HG03039 (cell line): ENCODE data around the gene ZBED1.
"Not testable (repeated sequence)": the region's sequence is repeated elsewhere in the genome, so short reads cannot be mapped to it uniquely, and the experiment has no call there.

Experiments used
- ATAC-seq: cut with Tn5 transposase; IDR thresholded peaks from one replicate; pipeline ENCODE4 v1.9.1; 2021; ENCODE audit warnings: mild to moderate bottlenecking, moderate library complexity; ENCODE audit not compliant: unreplicated experiment

The ZBED1 gene

DNA sequence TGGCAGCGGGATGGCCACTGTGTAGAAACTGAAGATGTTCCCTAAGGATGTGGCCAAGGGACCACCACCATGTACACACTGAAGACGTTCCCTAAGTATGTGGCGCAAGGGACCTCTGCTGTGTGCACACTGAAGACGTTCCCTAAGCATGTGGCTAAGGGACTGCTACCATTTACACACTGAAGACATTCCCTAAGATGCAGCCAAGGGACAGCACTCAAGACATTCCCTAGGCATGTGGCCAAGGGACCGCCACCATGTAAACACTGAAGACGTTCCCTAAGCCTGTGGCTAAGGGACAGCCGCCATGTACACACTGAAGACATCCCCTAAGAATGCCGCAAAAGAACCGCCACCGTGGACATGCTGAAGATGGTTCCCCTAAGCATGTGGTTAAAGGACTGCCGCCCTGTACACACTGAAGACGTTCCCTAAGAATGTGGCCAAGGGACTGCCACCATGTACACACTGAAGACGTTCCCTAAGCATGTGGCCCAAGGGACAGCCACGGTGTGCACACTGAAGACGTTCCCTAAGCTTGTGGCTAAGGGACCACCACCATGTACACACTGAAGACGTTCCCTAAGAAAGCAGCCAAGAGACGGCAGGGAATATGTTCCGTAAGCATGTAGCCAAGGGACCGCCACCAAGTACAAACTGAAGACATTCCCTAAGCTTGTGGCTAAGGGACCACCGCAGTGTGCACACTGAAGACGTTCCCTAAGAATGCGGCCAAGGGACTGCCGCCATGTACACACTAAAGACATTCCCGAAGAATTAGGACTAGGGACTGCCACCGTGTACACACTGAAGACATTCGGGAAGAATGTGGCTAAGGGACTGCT lies 43.3 kb downstream of the ZBED1 start:
- no peak for ATAC-seq

DNA sequence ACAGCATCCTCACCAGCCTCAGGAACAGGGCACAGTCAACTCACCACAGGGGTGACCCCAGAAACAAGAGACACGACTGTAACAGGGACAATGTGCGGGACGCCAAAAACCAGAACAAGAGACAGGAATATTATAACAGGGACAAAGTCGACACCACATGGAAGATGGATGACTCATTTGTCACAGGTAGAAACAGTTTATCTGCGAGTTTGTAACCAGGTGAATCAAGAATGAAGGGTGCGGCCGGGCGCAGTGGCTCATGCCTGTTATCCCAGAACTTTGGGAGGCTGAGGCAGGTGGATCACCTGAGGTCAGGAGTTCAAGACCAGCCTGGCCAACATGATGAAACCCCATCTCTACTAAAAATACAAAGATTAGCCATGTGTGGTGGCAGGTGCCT lies 44.7 kb downstream of the ZBED1 start:
- not testable (repeated sequence) for ATAC-seq

DNA sequence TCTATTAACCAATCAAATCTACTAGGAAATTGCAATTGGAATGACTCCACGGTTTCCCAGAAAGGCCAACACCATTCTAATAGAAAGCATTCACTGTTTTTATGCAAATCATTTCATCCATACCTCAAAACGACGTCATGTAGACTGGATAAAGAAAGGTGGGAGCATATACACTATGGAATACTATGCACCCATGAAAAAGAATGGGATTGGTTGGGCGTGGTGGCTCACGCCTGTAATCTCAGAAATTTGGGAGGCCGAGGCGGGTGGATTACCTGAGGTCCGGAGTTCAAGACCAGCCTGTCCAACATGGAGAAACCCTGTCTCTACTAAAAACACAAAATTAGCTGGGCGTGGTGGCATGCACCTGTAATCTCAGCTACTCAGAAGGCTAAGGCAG lies 46.2 kb downstream of the ZBED1 start:
- not testable (repeated sequence) for ATAC-seq

DNA sequence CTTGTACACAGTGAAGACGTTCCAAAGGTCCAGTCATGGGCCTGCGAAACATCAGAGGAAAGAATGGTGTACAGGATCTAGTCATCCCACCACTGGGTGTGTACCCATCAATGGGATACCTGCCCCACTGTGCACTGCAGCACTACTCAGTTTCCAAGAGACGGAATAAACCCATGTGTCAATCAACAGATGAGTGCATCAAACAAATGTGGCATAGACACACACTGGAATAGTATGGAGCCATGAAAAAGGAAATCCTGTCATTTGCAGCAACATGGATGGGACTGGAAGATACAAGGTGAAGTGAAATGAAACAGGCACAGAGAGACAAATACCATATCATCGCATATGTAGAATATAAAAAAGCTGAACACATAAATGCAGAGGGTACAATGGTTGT lies 48.0 kb downstream of the ZBED1 start:
- ATAC-seq, result no peak

DNA sequence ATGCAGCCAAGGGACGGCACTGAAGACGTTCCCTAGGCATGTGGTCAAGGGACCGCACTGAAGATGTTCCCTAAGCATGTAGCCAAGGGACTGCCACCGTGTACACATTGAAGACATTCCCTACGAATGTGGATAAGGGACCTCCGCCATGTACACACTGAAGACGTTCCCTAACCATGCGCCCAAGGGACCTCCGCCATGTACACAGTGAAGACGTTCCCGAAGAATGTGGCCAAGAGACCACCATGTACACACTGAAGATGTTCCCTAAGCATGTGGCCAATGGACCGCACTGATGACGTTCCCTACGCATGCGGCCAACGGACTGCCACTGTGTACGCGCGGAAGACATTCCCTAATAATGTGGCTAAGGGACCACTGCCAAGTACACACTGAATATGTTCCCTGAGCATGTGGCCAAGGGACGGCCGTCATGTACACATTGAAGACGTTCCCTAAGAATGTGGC lies 48.4 kb downstream of the ZBED1 start:
- ATAC-seq, result no peak

DNA sequence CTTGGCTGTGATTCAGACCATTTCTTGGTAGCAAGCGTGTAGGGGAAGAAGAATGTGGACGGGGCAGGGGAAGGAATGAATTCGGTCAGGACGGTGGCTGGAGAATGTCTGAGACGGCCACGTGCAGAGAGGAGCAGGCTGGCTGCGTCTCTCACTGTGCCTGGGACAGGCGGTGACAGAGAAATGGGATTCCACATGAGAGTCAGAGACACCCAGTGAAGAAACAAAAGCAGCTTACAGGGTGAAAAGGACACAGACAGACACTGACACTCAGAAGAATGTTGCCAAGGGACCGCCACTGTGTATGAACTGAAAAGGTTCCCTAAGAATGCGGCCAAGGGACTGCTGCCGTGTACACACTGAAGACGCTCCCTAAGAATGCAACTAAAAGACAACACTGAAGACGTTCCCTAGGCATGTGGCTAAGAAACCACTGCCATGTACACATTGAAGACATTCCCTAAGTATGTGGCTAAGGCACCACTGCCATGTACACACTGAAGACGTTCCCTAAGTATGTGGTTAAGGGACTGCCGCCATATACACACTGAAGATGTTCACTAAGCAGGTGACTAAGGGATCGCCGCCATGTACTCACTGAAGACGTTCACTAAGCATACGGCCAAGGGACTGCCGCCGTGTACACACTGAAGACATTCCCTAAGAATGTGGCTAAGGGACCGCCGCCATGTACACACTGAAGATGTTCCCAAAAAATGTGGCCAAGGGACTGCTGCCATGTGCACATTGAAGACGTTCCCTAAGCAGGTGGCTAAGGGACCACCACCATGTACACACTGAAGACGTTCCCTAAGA lies 49.1 kb downstream of the ZBED1 start:
- ATAC-seq, result no peak

DNA sequence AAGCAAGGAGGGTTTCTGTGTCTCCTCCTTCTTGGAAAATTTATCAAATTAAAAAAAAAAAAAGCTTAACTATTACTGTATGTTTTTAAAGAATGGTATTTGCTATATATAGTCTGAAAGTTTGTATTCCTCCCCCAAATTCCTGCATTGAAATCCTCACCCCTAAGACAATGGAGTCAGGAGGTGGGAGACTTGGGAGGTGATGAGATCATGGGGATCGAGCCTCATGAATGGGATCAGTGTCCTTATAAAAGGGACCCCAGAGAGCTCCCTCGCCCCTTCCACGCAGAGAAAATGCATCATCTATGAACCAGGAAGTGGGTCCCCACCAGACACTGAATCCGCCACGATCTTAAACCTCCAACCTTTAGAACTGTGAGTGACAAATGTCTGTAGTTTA lies 50.1 kb downstream of the ZBED1 start:
- ATAC-seq, result no peak

DNA sequence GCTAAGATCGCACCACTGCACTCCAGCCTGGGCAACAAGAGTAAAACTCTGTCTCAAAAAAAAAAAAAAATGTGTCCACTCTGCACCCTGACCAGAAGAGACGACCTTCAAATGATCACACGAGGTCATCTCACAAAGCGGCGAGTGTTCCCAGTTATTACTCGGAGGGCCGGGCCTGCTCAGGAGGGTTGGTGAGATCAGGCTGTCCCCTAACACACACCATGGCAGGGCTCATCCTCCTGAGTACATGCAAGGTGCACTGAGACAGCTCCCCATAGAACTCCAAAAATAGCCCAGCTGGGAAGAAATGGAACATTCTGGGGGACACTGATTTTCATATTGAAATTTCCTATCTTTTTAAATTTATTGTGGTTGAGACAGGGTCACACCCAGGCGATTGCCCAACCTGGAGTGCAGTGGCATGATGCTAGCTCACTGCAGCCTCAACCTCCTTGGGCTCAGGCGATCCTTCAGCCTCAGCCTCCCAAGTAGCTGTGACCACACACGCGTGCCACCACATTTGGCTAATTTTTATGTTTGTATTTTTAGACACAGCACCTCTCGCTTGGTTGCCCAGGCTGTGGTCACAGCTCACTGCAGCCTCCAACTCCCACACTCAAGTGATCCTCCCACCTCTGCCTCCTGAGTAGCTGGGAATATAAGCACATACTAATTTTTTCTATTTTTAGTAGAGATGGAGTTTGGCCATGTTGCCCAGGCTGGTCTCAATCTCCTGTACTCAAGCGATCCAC lies 51.5 kb downstream of the ZBED1 start:
- ATAC-seq, result no peak

DNA sequence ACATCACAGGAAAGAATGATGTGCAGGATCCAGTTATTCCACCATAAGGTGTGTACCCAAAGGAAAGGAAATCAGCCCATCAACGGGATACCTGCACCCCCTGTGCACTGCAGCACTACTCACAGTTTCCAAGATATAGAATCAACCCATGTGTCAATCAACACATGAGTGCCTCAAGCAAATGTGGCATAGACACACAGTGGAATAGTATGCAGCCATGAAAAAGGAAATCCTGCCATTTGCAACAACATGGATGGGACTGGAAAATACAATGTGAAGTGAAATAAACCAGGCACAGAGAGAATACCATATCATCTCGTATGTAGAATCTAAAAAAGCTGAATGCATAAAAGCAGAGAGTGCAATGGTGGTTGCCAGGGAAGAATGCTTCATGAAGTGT lies 53.3 kb downstream of the ZBED1 start:
- ATAC-seq, result no peak

DNA sequence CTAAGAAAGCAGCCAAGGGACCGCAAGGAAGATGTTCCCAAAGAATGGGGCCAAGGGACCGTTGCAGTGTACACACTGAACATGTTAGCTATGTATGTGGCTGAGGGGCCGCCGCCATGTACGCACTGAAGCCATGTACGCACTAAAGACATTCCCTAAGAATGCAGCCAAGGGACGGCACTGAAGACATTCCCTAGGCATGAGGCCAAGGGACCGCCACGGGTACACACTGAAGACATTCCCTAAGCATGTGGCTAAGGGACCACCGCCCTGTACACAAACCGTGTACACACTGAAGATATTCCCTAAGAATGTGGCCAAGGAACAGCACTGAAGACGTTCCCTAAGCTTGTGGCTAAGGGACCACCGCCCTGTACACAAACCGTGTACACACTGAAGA lies 54.0 kb downstream of the ZBED1 start:
- no peak for ATAC-seq

DNA sequence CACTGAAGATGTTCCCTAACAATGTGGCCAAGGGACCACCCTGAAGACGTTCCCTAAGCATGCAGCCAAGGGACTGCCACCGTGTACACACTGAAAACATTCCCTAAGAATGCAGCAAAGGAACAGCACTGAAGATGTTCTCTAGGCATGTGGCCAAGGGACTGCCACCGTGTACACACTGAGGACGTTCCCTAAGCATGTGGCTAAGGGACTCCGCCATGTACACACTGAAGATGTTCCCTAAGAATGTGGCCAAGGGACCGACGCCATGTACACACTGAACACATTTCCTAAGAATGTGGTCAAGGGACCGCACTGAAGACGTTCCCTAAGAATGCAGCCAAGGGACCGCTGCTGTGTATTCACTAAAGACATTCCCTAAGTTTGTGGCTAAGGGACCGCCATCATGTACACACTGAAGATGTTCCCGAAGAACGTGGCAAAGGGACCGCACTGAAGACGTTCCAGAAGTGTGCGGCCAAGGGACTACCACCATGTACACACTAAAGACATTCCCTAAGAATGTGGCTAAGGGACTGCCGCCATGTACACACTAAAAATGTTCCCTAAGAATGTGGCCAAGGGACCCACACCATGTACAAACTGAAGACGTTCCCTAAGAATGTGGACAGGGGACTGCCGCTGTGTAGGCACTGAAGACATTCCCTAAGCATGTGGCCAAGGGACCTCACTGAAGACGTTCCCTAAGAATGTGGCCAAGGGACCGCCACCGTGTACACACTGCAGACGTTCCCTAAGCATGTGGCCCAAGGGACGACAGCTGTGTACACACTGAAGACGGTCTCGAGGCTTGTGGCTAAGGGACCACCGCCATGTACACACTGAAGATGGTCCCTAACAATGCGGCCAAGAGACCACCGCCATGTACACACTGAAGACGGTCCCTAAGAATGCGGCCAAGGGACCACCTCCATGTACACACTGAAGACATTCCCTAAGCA lies 54.8 kb downstream of the ZBED1 start:
- ATAC-seq, result no peak

DNA sequence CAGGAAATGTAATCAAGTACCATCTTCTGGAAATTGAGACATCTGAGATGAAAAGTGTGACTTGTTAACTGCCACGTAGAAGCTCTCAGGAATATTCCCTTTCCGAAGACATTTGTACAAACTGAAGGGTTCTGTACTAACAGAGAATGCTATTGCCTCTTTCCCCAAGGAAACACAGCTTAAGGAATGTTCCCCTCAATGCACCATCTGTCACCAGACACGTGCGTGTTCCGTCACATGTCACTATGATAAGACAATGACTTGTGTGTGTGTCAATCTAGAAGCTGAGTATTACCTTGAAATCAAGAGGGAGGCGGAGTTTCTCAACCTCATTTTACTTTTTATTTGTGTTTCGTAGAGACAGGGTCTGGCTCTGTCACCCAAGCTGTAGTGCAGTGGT lies 58.1 kb downstream of the ZBED1 start:
- no peak for ATAC-seq

DNA sequence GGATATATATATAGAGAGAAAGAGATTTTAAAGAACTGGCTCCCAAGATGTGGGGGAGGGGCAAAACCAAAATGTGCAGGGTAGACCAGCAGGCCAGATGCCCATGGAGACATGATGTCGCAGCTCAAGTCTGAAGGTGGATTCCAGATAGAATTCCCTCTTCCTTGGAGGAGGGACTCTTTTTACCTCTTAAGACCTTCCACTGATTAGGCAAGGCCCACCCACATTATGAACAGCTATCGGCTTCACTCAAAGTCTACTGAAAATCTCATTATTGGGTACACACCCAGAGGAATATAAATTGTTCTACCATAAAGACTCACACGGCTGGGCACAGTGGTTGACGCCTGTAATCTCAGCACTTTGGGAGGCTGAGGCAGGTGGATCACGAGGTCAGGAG lies 59.3 kb downstream of the ZBED1 start:
- no peak for ATAC-seq

DNA sequence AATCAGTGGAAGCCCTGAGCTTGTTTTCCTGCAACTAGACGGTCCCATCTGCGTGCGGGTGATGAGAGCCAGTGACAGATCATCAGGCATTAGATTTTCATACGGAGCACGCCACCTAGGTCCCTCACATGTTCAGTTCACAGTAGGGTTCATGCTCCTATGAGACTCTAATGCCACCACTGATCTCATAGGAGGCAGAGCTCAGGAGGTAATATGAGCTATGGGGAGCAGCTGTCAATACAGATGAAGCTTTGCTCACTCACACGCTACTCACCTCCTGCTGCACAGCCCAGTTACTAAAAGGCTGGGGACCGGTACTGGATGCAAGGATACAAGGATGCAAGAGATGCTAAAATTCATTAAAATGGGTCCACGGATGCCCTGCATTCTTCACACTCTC lies 61.2 kb downstream of the ZBED1 start:
- no peak for ATAC-seq
